T-helper 1 cell treated with Interleukin-12 subunit alpha and Interleukin-12 subunit beta and Interleukin-4 antibody, amounts not matched to agents 30 ng/mL and 1 ng/mL, for 36 hours (primary cell): ENCODE results near the gene SERP2. TPM values are rescaled to one million over a fixed set of nuclear protein-coding genes. Genes with fewer than 3 reads are reported as not detected.

Experiments
- intact Hi-C: fragments of 100-400 bp; cut with micrococcal nuclease; formaldehyde crosslinking; loops from one replicate; pipeline ENCODE4 v1.15.1; 2024
- total RNA-seq: library from RNA; stranded (reverse); gene quantifications from 2 replicates; pipeline ENCODE4 v1.2.3, GENCODE V29; 2022

SERP2 gene
- total RNA-seq, 1 donor from 2014 or later: 1.7 TPM

- intact Hi-C loops: no loop called here
These were observed 60.5 kb downstream of the SERP2 start for GRCh38 chr13:44433863-44434765.

- intact Hi-C loops: loop anchor here (1.0 kb wide), 7 partner anchors 133 to 554 kb away; no protein-coding TSS in a partner anchor
These were observed 61.1 kb downstream of the SERP2 start for GRCh38 chr13:44434766-44435141.

- intact Hi-C loops: loop anchor here (1.0 kb wide), 7 partner anchors 134 to 555 kb away; no protein-coding TSS in a partner anchor
These were observed 61.7 kb downstream of the SERP2 start for GRCh38 chr13:44435142-44435918.

GRCh38 chr13:44435919-44436510, 62.4 kb downstream of the SERP2 start:
- intact Hi-C loops: loop anchor here (1.0 kb wide), 8 partner anchors 135 to 556 kb away; no protein-coding TSS in a partner anchor

GRCh38 chr13:44436589-44437337, 63.1 kb downstream of the SERP2 start:
- intact Hi-C loops: loop anchor here (1.0 kb wide), 2 partner anchors 193 to 481 kb away; no protein-coding TSS in a partner anchor

GRCh38 chr13:44437356-44438233, 64.0 kb downstream of the SERP2 start:
- intact Hi-C loops: loop anchor here (1.0 to 2.0 kb wide), 5 partner anchors 33 to 532 kb away; no protein-coding TSS in a partner anchor

GRCh38 chr13:44438234-44438579, 64.6 kb downstream of the SERP2 start:
- intact Hi-C loops: loop anchor here (1.0 to 2.0 kb wide), 4 partner anchors 33 to 533 kb away; no protein-coding TSS in a partner anchor

GRCh38 chr13:44439452-44440024, 65.9 kb downstream of the SERP2 start:
- intact Hi-C loops: loop anchor here (2.0 kb wide), 1 partner anchor 31 kb away; no protein-coding TSS in a partner anchor

GRCh38 chr13:44440046-44440608, 66.5 kb downstream of the SERP2 start:
- intact Hi-C loops: no loop called here

Other genes starting within 250 kb of the SERP2 start
- 8.1 TPM in 2 replicates for gene TSC22D1, start 202.5 kb downstream of the SERP2 start, total RNA-seq